DMS53 (cell line): ENCODE results near the gene PPP1CC.

Experiments used
- DNase-seq: peaks from one replicate; lab custom pipeline; 2025; lab: John Stamatoyannopoulos, UW

PPP1CC gene

GRCh38 chr12:110687396-110688169, 55.1 kb downstream of the PPP1CC start:
- DNase-seq = no peak

- DNase-seq = no peak
Observed at GRCh38 chr12:110686294-110686903, 56.3 kb downstream of the PPP1CC start.

GRCh38 chr12:110684312-110684836, 58.3 kb downstream of the PPP1CC start:
- no peak for DNase-seq

GRCh38 chr12:110683888-110684287, 58.8 kb downstream of the PPP1CC start:
- no peak for DNase-seq

- DNase-seq = no peak
Observed at GRCh38 chr12:110680032-110680431, 62.7 kb downstream of the PPP1CC start.

GRCh38 chr12:110679201-110679600, 63.5 kb downstream of the PPP1CC start:
- DNase-seq = no peak

GRCh38 chr12:110677982-110678381, 64.7 kb downstream of the PPP1CC start:
- no peak for DNase-seq

GRCh38 chr12:110677206-110677911, 65.3 kb downstream of the PPP1CC start:
- no peak for DNase-seq

- no peak for DNase-seq
Observed at GRCh38 chr12:110676171-110676570, 66.5 kb downstream of the PPP1CC start.

GRCh38 chr12:110670161-110670701, 72.5 kb downstream of the PPP1CC start:
- DNase-seq = no peak
